ES-I3 (cell line): Measurements from ENCODE around the gene CHRDL1.
"Not testable (repeated sequence)": the region's sequence is repeated elsewhere in the genome, so short reads cannot be mapped to it uniquely, and the experiment has no call there.

Experiments
- H3K36me3 ChIP-seq: 2 replicates; pipeline ENCODE4 v1.6.1; 2013; ENCODE audit warnings: mild to moderate bottlenecking, low read length, control low read depth, moderate library complexity; ENCODE audit not compliant: insufficient read depth
- H3K4me1 ChIP-seq: 2 replicates; pipeline ENCODE4 v1.6.1; 2013; ENCODE audit warnings: mild to moderate bottlenecking, control low read depth, low read length; ENCODE audit not compliant: insufficient read depth
- H3K9ac ChIP-seq: 2 replicates; pipeline ENCODE4 v1.6.1; 2013; ENCODE audit warnings: low read depth, mild to moderate bottlenecking, low read length, moderate library complexity
- H3K9me3 ChIP-seq: 2 replicates; pipeline ENCODE4 v1.6.1; 2013; ENCODE audit warnings: mild to moderate bottlenecking, low read length, moderate library complexity; ENCODE audit not compliant: control insufficient read depth, insufficient read depth

Gene CHRDL1

GRCh38 chrX:110665223-110666002 lies 130.2 kb downstream of the CHRDL1 start:
- no peaks in the 10 kb centered on the region for H3K9me3 ChIP-seq
- H3K9ac ChIP-seq = no peak overlapping the region; the same call in 1 of the 2 replicates
- H3K4me1 ChIP-seq = peaks cover 22% of the 10 kb centered on the region
- no peaks in the 10 kb centered on the region for H3K36me3 ChIP-seq

- H3K4me1 ChIP-seq = no peaks in the 10 kb centered on the region
- no peak overlapping the region for H3K9ac ChIP-seq
- H3K36me3 ChIP-seq = no peaks in the 10 kb centered on the region
- no peaks in the 10 kb centered on the region for H3K9me3 ChIP-seq
These were observed 138.5 kb downstream of the CHRDL1 start for GRCh38 chrX:110657073-110657472.

- not testable (repeated sequence) for H3K4me1 ChIP-seq, H3K36me3 ChIP-seq, H3K9me3 ChIP-seq, H3K9ac ChIP-seq
These were observed 141.3 kb downstream of the CHRDL1 start for GRCh38 chrX:110654280-110654679.

DNA sequence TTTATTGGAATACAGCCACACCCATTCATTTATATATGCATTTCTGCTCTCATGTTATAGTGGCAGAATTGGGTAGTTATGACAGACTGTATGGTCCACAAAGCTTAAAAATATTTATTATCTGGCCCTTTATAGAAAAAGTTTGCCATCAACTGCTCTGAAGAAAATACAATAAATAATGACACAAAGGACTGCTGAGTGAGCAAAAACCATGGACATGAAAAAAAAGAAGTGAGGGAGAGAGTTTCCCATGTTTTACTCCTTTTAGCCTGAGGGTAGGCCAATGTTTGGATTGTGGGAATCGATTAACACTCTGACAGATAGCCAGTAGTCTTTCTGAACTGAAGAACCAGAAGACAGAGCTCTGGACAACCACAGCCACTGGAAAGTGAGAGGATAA lies 149.2 kb downstream of the CHRDL1 start:
- Histone ChIP-seq H3K9me3 (no peaks in the 10 kb centered on the region; the same call in 1 of the 2 replicates), H3K9ac (no peak overlapping the region), H3K4me1 (no peaks in the 10 kb centered on the region), H3K36me3 (no peaks in the 10 kb centered on the region)
